ENCODE data around the gene EFS. TPM values are rescaled to one million over a fixed set of nuclear protein-coding genes. Genes with fewer than 3 reads are reported as not detected.
"Not testable (repeated sequence)": the region's sequence is repeated elsewhere in the genome, so short reads cannot be mapped to it uniquely, and the experiment has no call there.

The EFS gene
- total and polyA plus RNA-seq, 2 donors: 1.6 to 5.2 TPM

DNA sequence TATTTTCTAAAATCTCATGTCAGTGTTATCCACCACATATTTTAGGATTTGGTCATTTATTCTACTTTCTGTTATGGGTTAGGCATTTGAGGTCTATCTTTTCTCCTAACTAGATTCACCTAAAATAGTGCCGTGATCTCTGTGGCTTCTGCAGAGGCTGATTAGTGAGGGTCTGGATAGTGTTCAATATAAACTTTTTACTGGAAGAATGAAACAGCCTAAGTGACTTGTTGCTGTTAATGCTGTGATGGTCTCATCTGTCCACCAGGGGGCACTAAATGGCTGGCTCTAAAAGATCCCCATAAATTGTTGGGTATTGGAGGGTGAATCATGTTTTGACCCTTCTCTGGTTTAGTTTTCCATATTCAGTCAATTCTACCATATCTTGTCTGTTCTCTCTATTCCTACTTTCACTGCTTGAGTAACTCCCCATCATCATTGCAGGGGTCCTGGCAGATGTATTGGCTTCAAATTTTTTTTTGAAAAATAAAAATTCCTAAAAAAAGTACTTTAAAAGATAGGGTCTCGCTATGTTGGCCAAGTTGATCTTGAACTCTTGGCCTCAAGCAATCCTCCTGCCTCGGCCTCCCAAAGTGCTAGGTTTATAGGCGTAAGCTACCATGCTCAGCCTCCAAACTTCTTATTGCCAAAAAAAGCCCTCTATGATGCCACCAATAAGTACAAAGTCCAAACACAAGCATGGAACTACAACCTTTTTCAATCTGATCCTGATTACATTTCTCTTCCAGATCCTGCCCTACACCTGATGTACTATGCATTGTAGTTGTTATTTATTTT is 36.8 kb downstream of the EFS start:
- Histone ChIP-seq H3K4me3 (ENCODE audit: low read length in 2 of 2) (no peak overlapping the region), H3K27me3 (ENCODE audit: control insufficient read depth in 2 of 2, insufficient read depth in 1 of 2, low read length in 1 of 2) (peaks cover 0 to 2% of the 10 kb centered on the region in 2 donors), H3K36me3 (ENCODE audit: control insufficient read depth in 2 of 2, insufficient read depth in 2 of 2, low read length in 1 of 2) (peaks cover 25 to 26% of the 10 kb centered on the region in 2 donors), H3K9me3 (ENCODE audit: control insufficient read depth in 2 of 2, insufficient read depth in 1 of 2, low read length in 1 of 2) (no peaks in the 10 kb centered on the region), H3K27ac (ENCODE audit: low read depth in 1 of 2, low read length in 1 of 2) (no peak overlapping the region), H3K4me1 (ENCODE audit: control insufficient read depth in 2 of 2, insufficient read depth in 2 of 2, low read length in 2 of 2) (peaks cover under 1 to 1% of the 10 kb centered on the region in 2 donors)
- WGBS: 53% methylated on average over 4 of the region's 4 CpGs
- peak in 7 of 9 donors; percentile 50 to 79 (median 65) for DNase-seq (ENCODE audit: low read depth in 6 of 9, low spot score in 9 of 9)

- H3K36me3 ChIP-seq (ENCODE audit: control insufficient read depth in 2 of 2, insufficient read depth in 2 of 2, low read length in 1 of 2): peaks cover 29 to 31% of the 10 kb centered on the region in 2 donors
- H3K27ac ChIP-seq (ENCODE audit: low read depth in 1 of 2, low read length in 1 of 2): no peak overlapping the region
- no peak for DNase-seq (ENCODE audit: low read depth in 6 of 9, low spot score in 9 of 9)
- H3K4me3 ChIP-seq (ENCODE audit: low read length in 2 of 2): no peak overlapping the region
- 96% methylated on average over 13 of the region's 13 CpGs for whole genome bisulfite sequencing
- no peaks in the 10 kb centered on the region for H3K9me3 ChIP-seq (ENCODE audit: control insufficient read depth in 2 of 2, insufficient read depth in 1 of 2, low read length in 1 of 2)
- H3K27me3 ChIP-seq (ENCODE audit: control insufficient read depth in 2 of 2, insufficient read depth in 1 of 2, low read length in 1 of 2): peaks cover 0 to 2% of the 10 kb centered on the region in 2 donors
- H3K4me1 ChIP-seq (ENCODE audit: control insufficient read depth in 2 of 2, insufficient read depth in 2 of 2, low read length in 2 of 2): peaks cover 7 to 8% of the 10 kb centered on the region in 2 donors
Measured at GRCh38 chr14:23326491-23327332, 38.3 kb downstream of the EFS start.

GRCh38 chr14:23325746-23326145 is 39.2 kb downstream of the EFS start:
- not testable (repeated sequence) for DNase-seq (ENCODE audit: low read depth in 6 of 9, low spot score in 9 of 9); H3K4me3 ChIP-seq (ENCODE audit: low read length in 2 of 2); H3K27me3 ChIP-seq (ENCODE audit: control insufficient read depth in 2 of 2, insufficient read depth in 1 of 2, low read length in 1 of 2); H3K4me1 ChIP-seq (ENCODE audit: control insufficient read depth in 2 of 2, insufficient read depth in 2 of 2, low read length in 2 of 2); H3K9me3 ChIP-seq (ENCODE audit: control insufficient read depth in 2 of 2, insufficient read depth in 1 of 2, low read length in 1 of 2); H3K27ac ChIP-seq (ENCODE audit: low read depth in 1 of 2, low read length in 1 of 2)
- H3K36me3 ChIP-seq (ENCODE audit: control insufficient read depth in 2 of 2, insufficient read depth in 2 of 2, low read length in 1 of 2): peaks cover 29 to 31% of the 10 kb centered on the region in 2 donors
- WGBS: 99% methylated on average over 5 of the region's 5 CpGs

DNA sequence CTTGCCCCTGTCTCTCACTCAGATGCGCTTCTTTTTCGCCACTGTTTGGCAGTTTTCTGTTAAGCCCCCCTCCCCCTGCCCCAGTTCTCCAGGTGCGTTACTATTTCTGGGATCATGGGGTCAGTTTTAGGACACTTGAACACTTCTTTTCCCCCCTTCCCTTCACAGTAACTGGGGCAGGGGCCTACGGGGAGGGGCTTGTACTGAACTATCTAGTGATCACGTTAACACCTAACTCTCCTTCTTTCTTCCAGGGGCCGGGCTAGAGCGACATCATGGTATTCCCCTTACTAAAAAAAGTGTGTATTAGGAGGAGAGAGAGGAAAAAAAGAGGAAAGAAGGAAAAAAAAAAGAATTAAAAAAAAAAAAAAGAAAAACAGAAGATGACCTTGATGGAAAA is 40.0 kb downstream of the EFS start:
- peaks cover 7 to 16% of the 10 kb centered on the region in 2 donors for H3K4me1 ChIP-seq (ENCODE audit: control insufficient read depth in 2 of 2, insufficient read depth in 2 of 2, low read length in 2 of 2)
- H3K9me3 ChIP-seq (ENCODE audit: control insufficient read depth in 2 of 2, insufficient read depth in 1 of 2, low read length in 1 of 2): peaks cover 0 to 5% of the 10 kb centered on the region in 2 donors
- H3K36me3 ChIP-seq (ENCODE audit: control insufficient read depth in 2 of 2, insufficient read depth in 2 of 2, low read length in 1 of 2): peaks cover 29 to 31% of the 10 kb centered on the region in 2 donors
- no peak for DNase-seq (ENCODE audit: low read depth in 6 of 9, low spot score in 9 of 9)
- no peaks in the 10 kb centered on the region for H3K27me3 ChIP-seq (ENCODE audit: control insufficient read depth in 2 of 2, insufficient read depth in 1 of 2, low read length in 1 of 2)
- WGBS: 96% methylated on average over 7 of the region's 7 CpGs
- no peak overlapping the region for H3K4me3 ChIP-seq (ENCODE audit: low read length in 2 of 2)
- no peak overlapping the region for H3K27ac ChIP-seq (ENCODE audit: low read depth in 1 of 2, low read length in 1 of 2)

- Histone ChIP-seq H3K4me1 (ENCODE audit: control insufficient read depth in 2 of 2, insufficient read depth in 2 of 2, low read length in 2 of 2) (peaks cover 10 to 17% of the 10 kb centered on the region in 2 donors), H3K27ac (ENCODE audit: low read depth in 1 of 2, low read length in 1 of 2) (no peak overlapping the region), H3K27me3 (ENCODE audit: control insufficient read depth in 2 of 2, insufficient read depth in 1 of 2, low read length in 1 of 2) (no peaks in the 10 kb centered on the region), H3K9me3 (ENCODE audit: control insufficient read depth in 2 of 2, insufficient read depth in 1 of 2, low read length in 1 of 2) (peaks cover 0 to 5% of the 10 kb centered on the region in 2 donors), H3K36me3 (ENCODE audit: control insufficient read depth in 2 of 2, insufficient read depth in 2 of 2, low read length in 1 of 2) (peaks cover 29 to 31% of the 10 kb centered on the region in 2 donors), H3K4me3 (ENCODE audit: low read length in 2 of 2) (no peak overlapping the region)
- no peak for DNase-seq (ENCODE audit: low read depth in 6 of 9, low spot score in 9 of 9)
- WGBS: 99% methylated on average over 2 of the region's 2 CpGs
Measured at GRCh38 chr14:23324455-23324846, 40.5 kb downstream of the EFS start.

DNA sequence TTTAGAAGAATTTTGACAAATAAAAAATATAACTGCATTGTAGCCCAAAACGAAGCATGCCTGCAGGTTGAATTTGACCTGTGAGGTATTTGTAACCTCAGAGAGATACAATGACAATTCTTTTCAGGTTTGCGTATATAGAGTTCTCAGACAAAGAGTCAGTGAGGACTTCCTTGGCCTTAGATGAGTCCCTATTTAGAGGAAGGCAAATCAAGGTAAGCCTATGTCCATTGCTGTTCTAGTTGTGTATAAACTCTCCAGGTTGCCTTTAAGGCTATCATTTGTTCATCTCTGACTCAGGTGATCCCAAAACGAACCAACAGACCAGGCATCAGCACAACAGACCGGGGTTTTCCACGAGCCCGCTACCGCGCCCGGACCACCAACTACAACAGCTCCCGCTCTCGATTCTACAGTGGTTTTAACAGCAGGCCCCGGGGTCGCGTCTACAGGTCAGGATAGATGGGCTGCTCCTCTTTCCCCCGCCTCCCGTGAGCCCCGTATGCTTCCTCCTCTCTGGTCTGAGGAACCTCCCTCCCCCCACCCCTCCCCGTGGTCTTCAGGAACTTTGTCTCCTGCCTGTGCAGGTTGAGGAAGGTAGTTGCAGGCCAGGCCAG is 41.0 kb downstream of the EFS start:
- no peak overlapping the region for H3K4me3 ChIP-seq (ENCODE audit: low read length in 2 of 2)
- DNase-seq (ENCODE audit: low read depth in 6 of 9, low spot score in 9 of 9): no peak
- H3K9me3 ChIP-seq (ENCODE audit: control insufficient read depth in 2 of 2, insufficient read depth in 1 of 2, low read length in 1 of 2): peaks cover 0 to 5% of the 10 kb centered on the region in 2 donors
- no peaks in the 10 kb centered on the region for H3K27me3 ChIP-seq (ENCODE audit: control insufficient read depth in 2 of 2, insufficient read depth in 1 of 2, low read length in 1 of 2)
- peaks cover 10 to 17% of the 10 kb centered on the region in 2 donors for H3K4me1 ChIP-seq (ENCODE audit: control insufficient read depth in 2 of 2, insufficient read depth in 2 of 2, low read length in 2 of 2)
- peaks cover 29 to 31% of the 10 kb centered on the region in 2 donors for H3K36me3 ChIP-seq (ENCODE audit: control insufficient read depth in 2 of 2, insufficient read depth in 2 of 2, low read length in 1 of 2)
- WGBS: 96% methylated on average over 18 of the region's 18 CpGs
- no peak overlapping the region for H3K27ac ChIP-seq (ENCODE audit: low read depth in 1 of 2, low read length in 1 of 2)

DNA sequence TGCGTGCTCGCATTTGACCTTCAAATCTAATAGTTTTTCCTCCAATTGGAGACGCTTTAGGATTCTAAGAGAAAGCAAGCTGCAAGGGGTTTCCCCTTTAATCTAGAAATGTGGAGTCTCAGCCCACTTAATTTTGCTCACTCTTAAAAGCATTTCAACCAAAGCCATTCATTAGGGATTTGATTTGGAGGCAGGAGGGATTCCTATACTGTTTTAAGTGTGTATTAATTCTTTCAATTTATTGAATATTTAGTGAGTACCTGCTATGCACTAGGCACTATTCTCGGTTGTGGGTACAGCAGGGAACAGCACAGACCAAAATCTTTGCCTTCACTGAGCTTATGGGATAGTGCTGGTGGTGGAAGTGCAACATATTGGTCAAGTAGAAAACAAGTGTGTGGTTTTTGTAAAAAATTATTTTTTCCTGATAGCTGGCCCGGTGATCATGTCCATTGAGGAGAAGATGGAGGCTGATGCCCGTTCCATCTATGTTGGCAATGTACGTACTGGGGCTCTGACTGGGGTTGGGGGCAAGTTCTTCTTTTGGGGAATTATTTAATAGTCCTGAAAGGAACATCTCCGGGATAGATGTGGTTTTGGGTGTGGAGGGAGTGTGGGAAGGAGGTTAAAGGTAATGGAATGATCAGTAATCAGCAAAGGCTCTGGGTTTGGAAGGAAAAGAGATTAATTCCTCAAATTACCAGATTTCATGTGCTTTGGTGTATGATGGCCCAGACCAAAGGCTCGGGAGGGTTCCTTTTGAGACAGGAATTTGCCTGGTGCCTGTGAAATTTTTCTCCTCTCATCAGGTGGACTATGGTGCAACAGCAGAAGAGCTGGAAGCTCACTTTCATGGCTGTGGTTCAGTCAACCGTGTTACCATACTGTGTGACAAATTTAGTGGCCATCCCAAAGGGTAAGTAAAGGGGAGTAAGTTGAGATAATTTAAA is 42.1 kb downstream of the EFS start:
- WGBS: 72% methylated on average over 10 of the region's 10 CpGs

More for the DNA sequence above, 42.1 kb downstream of the EFS start:
- Histone ChIP-seq H3K27ac (ENCODE audit: low read depth in 1 of 2, low read length in 1 of 2) (peak overlapping the region in 1 of 2 donors; percentile 59), H3K36me3 (ENCODE audit: control insufficient read depth in 2 of 2, insufficient read depth in 2 of 2, low read length in 1 of 2) (peaks cover 29 to 31% of the 10 kb centered on the region in 2 donors), H3K4me1 (ENCODE audit: control insufficient read depth in 2 of 2, insufficient read depth in 2 of 2, low read length in 2 of 2) (peaks cover 10 to 17% of the 10 kb centered on the region in 2 donors), H3K9me3 (ENCODE audit: control insufficient read depth in 2 of 2, insufficient read depth in 1 of 2, low read length in 1 of 2) (peaks cover 0 to 5% of the 10 kb centered on the region in 2 donors), H3K27me3 (ENCODE audit: control insufficient read depth in 2 of 2, insufficient read depth in 1 of 2, low read length in 1 of 2) (no peaks in the 10 kb centered on the region), H3K4me3 (ENCODE audit: low read length in 2 of 2) (peak overlapping the region; percentile 85 to 96)
- no peak for DNase-seq (ENCODE audit: low read depth in 6 of 9, low spot score in 9 of 9)

All from thymus (tissue), 11 donors.